GM15510 (cell line): ENCODE data around the gene PDXK.

Experiments
- POLR2A ChIP-seq: IDR thresholded peaks from 3 replicates; pipeline ENCODE4 v1.6.1; 2011; ENCODE audit warnings: borderline replicate concordance; ENCODE audit not compliant: insufficient read length; ENCODE audit errors: extremely low read depth

PDXK gene

GRCh38 chr21:43731891-43732711 is 13.2 kb downstream of the PDXK start:
- no peak for TF ChIP-seq POLR2A

DNA sequence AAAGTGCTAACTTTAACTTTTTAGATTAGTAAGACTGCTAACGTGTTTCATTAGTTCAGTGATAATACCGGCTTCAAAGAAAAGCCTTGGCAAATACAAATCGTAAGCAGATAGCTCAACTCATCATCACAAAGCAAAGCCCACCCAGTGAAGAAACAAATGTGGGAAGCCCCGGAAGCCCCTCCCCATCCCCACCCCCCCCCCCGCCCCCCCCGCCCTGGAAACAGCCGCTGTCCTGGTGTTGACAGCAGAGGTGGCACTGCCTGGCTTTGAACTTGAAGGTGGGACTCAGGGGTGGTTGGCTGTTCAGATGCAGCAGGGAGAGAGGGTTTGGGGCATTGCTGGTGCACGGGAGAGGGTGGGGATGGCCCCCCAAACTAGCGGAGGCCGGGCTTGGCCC is 14.1 kb downstream of the PDXK start:
- TF ChIP-seq POLR2A, result no peak

DNA sequence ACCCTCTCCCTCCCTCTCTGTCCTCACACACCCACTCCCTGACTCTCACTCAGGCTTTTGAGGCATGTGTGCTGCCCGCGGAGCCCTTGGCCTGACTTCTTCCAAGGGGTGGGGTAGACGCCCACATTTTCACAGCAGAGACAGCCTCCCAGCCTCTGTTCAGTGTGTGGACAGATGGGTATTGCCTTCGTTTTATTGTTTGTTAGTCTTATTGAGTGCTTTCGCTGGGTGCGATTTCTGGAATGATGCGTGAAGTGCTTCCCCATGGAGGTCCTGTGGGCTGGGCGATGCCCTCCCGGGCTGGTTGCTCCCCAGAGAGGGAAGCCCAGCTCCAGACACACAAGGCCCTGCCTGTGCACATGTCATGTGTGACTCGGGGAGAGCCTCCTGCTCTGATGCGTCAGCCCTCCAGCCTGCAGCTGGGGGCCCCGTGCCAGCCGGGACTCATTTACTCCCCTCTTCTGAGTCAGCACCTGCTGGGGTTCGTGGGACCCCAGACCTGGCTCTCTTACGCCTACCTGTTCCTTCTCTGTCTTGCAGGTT is 14.7 kb downstream of the PDXK start:
- TF ChIP-seq POLR2A, result no peak

GRCh38 chr21:43734131-43734927 is 15.4 kb downstream of the PDXK start:
- TF ChIP-seq POLR2A, result no peak

GRCh38 chr21:43734928-43735229 is 15.9 kb downstream of the PDXK start:
- TF ChIP-seq POLR2A, result no peak

DNA sequence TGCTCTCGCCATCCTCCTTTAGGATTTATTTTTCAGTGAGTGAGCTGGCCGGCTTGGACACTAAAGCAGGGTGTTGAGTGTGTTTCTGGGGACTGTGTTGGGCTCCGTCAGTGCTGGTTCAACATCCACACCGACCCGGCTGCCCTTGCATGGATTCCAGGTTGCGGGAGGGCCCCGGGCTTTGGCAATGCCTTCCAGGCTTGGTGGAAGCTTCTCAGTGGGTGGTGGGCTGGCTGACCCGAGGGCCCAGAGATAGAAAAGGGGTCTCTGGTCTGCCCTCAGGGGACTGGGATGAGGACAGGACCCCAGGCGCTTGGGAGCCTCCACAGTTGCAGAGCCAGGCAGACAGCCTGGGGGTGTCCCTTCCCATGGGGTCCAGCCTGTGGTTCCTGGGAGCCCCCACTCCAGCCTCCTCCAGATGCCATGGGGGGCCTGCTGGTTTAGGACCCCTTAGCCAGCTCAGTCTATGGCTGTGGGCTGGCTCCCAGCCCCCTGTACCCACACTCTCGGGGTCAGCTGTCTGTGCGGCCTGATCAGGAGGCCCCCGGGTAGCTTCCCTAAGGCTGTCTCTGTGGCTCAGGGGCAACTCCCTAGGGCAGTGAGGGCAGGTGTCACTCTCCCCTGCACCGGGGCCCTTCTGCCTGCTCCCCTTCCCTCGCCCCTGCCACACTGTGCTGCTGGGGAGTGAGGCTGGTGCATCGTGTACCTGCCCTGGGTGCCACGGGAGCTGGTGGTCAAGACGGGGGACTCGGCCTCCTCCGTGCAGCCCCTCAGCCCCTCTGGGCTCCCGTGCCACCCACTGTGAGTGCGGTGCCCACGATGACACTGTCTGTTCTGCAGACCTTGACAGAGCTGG is 16.5 kb downstream of the PDXK start:
- TF ChIP-seq POLR2A, result no peak

DNA sequence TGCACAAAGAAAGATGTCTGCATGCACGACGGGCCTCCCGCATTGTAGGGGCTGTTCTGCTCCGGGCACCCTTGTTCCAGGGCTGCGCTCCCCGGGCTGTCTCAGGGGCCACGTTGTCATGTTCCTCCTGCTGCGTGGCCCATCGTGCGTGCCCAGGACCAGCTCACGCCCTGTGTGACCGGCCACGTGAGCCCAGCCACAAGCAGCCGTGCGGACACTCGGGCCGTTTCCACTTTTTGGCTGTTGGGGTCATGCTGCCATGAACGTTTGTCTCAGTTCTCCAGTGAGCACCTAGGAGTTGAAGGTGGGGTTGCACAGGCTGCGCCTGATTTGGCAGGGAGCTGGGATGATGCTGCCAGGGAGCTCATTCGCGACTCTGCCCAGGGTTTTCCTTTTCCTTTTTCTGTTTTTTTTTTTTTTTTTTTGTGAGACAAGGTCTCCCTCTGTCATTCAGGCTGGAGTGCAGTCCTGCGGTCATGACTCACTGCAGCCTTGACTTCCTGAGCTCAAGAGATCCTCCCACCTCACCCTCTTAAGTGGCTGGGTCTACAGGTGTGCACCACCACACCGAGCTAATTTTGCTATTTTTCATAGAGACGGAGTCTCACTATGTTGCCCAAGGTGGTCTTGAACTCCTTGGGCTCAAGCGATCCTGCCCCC is 17.4 kb downstream of the PDXK start:
- TF ChIP-seq POLR2A, result no peak

DNA sequence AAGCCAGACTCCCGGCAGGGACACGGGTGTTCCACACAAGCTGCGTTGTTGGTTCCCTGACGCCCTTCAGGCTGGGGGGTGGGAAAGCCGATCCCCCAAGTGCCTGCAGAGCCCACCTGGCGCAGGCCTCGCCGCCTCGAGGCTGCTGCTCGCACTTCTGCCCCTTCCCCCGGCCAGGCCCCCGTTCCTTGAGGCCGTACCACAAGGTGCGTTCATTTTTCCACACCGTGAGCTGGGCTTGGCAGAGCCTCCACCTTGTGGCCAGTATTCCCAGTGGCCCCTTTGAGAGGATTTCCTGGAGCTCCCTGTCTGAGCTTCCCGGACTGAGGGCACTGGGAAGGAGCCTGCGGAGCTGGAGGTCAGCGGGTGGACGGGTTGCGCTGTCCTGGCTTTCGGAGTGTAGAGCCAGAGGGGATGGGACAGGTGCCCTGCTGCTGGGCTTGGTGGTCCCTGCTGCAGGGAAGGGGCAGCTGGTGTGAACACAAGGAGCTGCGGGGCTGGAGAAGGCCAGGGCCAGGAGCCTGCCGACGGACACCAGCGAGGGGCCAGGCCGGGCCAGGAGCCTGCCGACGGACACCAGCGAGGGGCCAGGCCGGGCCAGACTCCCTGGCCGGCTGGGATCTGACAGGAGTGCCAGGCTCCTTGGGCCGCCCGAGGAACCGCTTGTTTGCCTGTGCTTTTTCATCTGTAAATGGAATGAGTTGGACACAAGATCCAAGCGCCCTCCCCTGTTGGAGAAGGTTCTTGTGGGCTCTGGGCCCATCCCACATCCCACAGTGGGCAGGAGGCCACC is 18.4 kb downstream of the PDXK start:
- no peak for TF ChIP-seq POLR2A

DNA sequence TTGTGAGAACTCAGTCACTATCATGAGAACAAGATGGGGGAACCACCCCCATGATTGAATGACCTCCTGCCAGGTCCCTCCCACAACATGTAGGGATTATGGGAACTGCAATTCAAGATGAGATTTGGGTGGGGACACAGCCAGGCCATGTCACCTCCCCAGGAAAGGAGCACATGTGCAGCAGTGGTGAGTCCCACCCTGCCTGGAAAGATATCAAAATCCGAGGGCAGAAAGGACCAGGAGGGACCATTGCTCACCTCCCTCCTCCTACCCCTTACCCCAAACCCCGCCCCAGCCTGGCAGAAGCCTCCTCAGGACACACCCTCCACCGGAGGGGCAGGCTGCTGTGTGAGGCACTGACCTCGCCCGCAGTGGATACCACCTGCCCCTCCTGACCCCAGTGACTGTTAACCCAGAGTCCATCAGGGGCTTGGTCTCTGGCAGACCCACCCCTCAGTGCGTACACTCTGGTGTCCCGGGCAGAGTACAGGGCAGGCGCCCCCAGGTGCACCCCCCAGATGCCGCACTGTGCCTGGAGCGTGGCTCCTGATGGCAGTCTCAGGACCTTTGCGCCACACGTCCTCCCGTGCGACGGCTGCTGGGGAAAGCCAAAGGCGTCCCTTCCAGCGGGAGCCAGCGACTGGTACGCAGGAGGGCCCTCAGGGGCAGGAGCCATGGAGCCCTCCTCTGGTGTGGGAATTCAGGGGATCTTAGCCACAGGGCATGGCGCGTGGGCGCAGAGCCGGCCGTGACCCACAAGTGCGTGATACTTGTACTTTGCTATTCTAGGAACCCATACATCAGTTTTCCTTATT is 20.9 kb downstream of the PDXK start:
- no peak for TF ChIP-seq POLR2A

- no peak for TF ChIP-seq POLR2A
Measured at GRCh38 chr21:43740497-43741156, 21.7 kb downstream of the PDXK start.

DNA sequence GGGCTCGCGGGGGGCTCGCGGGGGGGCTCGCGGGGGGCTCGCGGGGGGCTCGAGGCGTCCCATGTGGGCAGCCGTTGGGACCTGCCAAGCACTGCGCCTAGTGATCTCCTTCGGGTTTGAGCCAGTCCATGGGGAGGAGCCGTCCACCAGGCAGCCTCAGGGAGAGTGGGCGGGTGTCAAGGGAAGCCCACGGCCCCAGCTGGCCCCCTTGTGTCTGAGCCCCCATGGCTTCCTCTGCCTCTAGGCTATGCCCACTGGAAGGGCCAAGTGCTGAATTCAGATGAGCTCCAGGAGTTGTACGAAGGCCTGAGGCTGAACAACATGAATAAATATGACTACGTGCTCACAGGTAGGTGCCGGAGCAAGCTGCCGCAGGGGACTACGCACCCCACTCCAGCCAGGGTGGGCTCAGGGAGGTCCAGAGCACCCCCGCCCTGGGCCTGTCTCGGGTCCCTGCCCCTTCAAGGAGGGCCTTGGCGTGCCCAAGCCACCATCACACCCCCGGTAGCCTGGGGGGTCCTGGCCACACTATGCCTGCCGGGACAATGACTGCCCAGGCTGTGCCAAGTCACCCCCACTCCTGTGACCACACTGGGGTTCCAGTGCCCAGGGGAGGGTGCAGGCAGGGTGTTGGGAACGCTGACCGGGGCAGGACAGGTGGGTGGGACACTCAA is 22.6 kb downstream of the PDXK start:
- no peak for TF ChIP-seq POLR2A

GRCh38 chr21:43743947-43744346 is 25.0 kb downstream of the PDXK start:
- no peak for TF ChIP-seq POLR2A
